DND-41 (cell line): Measurements from ENCODE around the gene KIF25.

ENCODE experiments used
- ATAC-seq: fragments of 200-7000 bp; cut with Tn5 transposase; 3 replicates; pipeline ENCODE4 v1.9.1; 2021; ENCODE audit warnings: low read depth; ENCODE audit not compliant: insufficient read depth
- DNase-seq: peaks from one replicate; pipeline ENCODE4 v3.0.0-alpha.2; 2020
- H2AFZ ChIP-seq: 2 replicates; pipeline ENCODE4 v1.6.0; 2012; ENCODE audit warnings: low read depth, low read length
- H3K27ac ChIP-seq: 2 replicates; pipeline ENCODE4 v1.5.1; 2012; ENCODE audit warnings: low read length, inconsistent platforms
- H3K27me3 ChIP-seq: fragments of 200-600 bp; sonication (generic); 2 replicates; pipeline ENCODE4 v1.6.0; 2012; ENCODE audit warnings: low read length, mild to moderate bottlenecking, inconsistent platforms; ENCODE audit not compliant: insufficient read depth, poor library complexity
- H3K36me3 ChIP-seq: 2 replicates; pipeline ENCODE4 v1.5.1; 2012; ENCODE audit warnings: low read length, inconsistent platforms; ENCODE audit not compliant: insufficient read depth
- H3K4me1 ChIP-seq: 2 replicates; pipeline ENCODE4 v1.5.1; 2012; ENCODE audit warnings: mild to moderate bottlenecking, low read length; ENCODE audit not compliant: insufficient read depth
- H3K4me2 ChIP-seq: 2 replicates; pipeline ENCODE4 v1.6.0; 2012; ENCODE audit warnings: mild to moderate bottlenecking, moderate library complexity, low read length, inconsistent platforms; ENCODE audit not compliant: insufficient read depth
- H3K4me3 ChIP-seq, 2 experiments: fragments of 200-600 bp in 1 of 2; shearing (Covaris generic) in 1 of 2; 2 replicates each; pipeline ENCODE4 v1.5.1; 2012 to 2016; ENCODE audit warnings: inconsistent platforms in 2 of 2, low read length in 2 of 2, mild to moderate bottlenecking in 2 of 2, low read depth in 1 of 2, moderate library complexity in 1 of 2
- H3K79me2 ChIP-seq: 2 replicates; pipeline ENCODE4 v1.6.0; 2012; ENCODE audit warnings: low read length, inconsistent platforms; ENCODE audit not compliant: insufficient read depth
- H3K9ac ChIP-seq: 2 replicates; pipeline ENCODE4 v1.6.0; 2012; ENCODE audit warnings: low read depth, mild to moderate bottlenecking, inconsistent platforms, low read length, moderate library complexity
- H3K9me3 ChIP-seq: 2 replicates; pipeline ENCODE4 v1.5.1; 2012; ENCODE audit warnings: low read length, moderate library complexity, mild to moderate bottlenecking, inconsistent platforms; ENCODE audit not compliant: insufficient read depth, severe bottlenecking
- H4K20me1 ChIP-seq: 2 replicates; pipeline ENCODE4 v1.6.0; 2012; ENCODE audit warnings: low read length; ENCODE audit not compliant: insufficient read depth
- EZH2 ChIP-seq: IDR thresholded peaks from 3 replicates; pipeline ENCODE4 v1.6.1; 2012; ENCODE audit warnings: borderline replicate concordance, low read depth, mild to moderate bottlenecking, moderate library complexity, low read length, inconsistent platforms; ENCODE audit not compliant: severe bottlenecking
- TF ChIP-seq, protein P1 (sequence below): IDR thresholded peaks from 2 replicates; pipeline ENCODE4 v1.5.1; 2012; ENCODE audit warnings: borderline replicate concordance, low read length, moderate library complexity, mild to moderate bottlenecking; ENCODE audit not compliant: poor library complexity, severe bottlenecking; ENCODE audit errors: extremely low read depth

KIF25 gene

DNA sequence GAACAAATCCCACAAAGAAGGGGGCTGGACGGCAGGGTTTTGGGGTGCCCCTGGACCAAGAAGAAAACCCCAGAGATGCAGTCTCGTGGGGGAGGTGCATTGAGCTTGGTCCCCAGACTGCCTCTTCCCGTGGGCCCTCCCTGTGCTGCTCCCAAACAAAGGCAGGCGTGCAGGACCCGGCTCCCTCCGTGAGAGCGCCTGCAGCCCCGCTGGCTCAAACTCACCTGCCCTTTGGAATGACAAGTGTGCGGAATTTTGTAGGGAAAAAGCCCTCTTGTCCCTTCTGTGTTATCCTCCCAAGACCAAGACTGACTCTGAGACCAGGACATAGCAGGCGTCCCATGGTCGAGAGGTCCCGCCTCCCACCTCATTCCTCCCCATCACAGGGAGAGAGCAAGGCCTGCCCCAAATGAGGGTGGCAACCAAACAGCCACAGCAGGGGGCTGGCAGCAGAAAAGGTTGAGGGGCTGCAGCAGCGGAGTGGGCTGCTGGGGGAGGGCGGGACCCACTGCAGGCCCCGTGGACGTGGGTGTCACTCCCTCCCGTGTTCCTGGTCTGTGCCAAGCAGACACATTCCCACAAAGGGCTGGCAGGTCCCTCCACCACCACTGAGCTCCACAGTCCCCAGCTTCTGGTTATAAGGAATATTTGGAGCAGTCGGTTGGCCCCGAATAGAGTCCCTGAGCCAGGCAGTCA lies 87.1 kb downstream of the KIF25 start:
- ATAC-seq (no peak), DNase-seq (no peak)
- no peaks in the 10 kb centered on the region for H3K27me3 ChIP-seq
- H3K36me3 ChIP-seq = no peaks in the 10 kb centered on the region
- TF ChIP-seq, protein P1, sequence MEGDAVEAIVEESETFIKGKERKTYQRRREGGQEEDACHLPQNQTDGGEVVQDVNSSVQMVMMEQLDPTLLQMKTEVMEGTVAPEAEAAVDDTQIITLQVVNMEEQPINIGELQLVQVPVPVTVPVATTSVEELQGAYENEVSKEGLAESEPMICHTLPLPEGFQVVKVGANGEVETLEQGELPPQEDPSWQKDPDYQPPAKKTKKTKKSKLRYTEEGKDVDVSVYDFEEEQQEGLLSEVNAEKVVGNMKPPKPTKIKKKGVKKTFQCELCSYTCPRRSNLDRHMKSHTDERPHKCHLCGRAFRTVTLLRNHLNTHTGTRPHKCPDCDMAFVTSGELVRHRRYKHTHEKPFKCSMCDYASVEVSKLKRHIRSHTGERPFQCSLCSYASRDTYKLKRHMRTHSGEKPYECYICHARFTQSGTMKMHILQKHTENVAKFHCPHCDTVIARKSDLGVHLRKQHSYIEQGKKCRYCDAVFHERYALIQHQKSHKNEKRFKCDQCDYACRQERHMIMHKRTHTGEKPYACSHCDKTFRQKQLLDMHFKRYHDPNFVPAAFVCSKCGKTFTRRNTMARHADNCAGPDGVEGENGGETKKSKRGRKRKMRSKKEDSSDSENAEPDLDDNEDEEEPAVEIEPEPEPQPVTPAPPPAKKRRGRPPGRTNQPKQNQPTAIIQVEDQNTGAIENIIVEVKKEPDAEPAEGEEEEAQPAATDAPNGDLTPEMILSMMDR = no peak
- no peak for TF ChIP-seq EZH2
- H3K27ac ChIP-seq = no peak overlapping the region
- H3K4me1 ChIP-seq = no peaks in the 10 kb centered on the region
- no peak overlapping the region for H3K4me3 ChIP-seq
- H4K20me1 ChIP-seq = no peaks in the 10 kb centered on the region
- no peak overlapping the region for H2AFZ ChIP-seq
- H3K79me2 ChIP-seq = no peaks in the 10 kb centered on the region
- no peak overlapping the region for H3K4me2 ChIP-seq
- H3K9me3 ChIP-seq = peaks cover 2% of the 10 kb centered on the region
- H3K9ac ChIP-seq = no peak overlapping the region

DNA sequence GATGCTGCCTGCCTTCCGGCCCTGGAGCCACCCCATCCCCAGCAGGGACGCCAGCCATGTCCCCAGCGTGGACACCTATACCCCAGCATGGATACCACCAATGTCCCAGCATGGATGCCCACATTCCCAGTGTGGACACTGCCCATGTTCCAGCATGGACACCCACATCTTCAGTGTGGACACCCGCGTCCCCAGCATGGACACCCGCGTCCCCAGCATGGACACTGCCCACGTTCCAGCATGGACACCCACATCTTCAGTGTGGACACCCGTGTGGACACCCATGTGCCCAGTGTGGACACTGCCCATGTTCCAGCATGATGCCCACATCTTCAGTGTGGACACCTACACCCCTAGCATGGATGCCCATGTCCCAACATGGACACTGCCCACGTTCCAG lies 88.6 kb downstream of the KIF25 start:
- TF ChIP-seq, protein P1 = no peak
- TF ChIP-seq EZH2 = no peak
- H3K4me1 ChIP-seq = no peaks in the 10 kb centered on the region
- no peak overlapping the region for H2AFZ ChIP-seq
- no peak for DNase-seq
- H3K36me3 ChIP-seq = no peaks in the 10 kb centered on the region
- no peak for ATAC-seq
- no peak overlapping the region for H3K9ac ChIP-seq
- no peaks in the 10 kb centered on the region for H3K9me3 ChIP-seq
- H3K4me3 ChIP-seq = no peak overlapping the region
- no peaks in the 10 kb centered on the region for H3K27me3 ChIP-seq
- H4K20me1 ChIP-seq = no peaks in the 10 kb centered on the region
- H3K27ac ChIP-seq = no peak overlapping the region
- H3K79me2 ChIP-seq = no peaks in the 10 kb centered on the region
- no peak overlapping the region for H3K4me2 ChIP-seq

DNA sequence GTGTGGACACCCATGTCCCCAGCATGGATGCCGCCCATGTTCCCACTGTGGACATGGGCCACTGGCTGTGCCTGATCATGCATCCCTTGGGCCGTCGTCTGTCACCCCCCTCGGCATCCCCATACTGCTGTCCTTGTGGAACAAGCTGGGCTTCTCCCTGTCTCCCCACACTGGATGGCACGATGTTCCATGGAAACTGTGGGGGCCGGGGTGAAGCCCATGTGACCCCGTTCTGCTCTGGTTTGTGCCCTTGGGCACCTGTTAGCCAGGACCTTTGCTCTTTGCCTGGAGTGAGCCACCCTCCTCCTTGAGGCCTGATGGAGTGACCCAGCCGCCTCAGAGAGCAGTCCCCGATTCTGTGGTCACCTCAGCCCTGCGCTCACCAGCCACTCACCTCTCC lies 89.1 kb downstream of the KIF25 start:
- Histone ChIP-seq H3K9me3 (no peaks in the 10 kb centered on the region), H2AFZ (no peak overlapping the region), H4K20me1 (no peaks in the 10 kb centered on the region), H3K4me2 (no peak overlapping the region), H3K9ac (no peak overlapping the region), H3K27ac (no peak overlapping the region), H3K36me3 (no peaks in the 10 kb centered on the region), H3K4me3 (no peak overlapping the region), H3K4me1 (no peaks in the 10 kb centered on the region), H3K79me2 (no peaks in the 10 kb centered on the region), H3K27me3 (no peaks in the 10 kb centered on the region)
- DNase-seq = no peak
- TF ChIP-seq, protein P1 = no peak
- no peak for TF ChIP-seq EZH2
- no peak for ATAC-seq

DNA sequence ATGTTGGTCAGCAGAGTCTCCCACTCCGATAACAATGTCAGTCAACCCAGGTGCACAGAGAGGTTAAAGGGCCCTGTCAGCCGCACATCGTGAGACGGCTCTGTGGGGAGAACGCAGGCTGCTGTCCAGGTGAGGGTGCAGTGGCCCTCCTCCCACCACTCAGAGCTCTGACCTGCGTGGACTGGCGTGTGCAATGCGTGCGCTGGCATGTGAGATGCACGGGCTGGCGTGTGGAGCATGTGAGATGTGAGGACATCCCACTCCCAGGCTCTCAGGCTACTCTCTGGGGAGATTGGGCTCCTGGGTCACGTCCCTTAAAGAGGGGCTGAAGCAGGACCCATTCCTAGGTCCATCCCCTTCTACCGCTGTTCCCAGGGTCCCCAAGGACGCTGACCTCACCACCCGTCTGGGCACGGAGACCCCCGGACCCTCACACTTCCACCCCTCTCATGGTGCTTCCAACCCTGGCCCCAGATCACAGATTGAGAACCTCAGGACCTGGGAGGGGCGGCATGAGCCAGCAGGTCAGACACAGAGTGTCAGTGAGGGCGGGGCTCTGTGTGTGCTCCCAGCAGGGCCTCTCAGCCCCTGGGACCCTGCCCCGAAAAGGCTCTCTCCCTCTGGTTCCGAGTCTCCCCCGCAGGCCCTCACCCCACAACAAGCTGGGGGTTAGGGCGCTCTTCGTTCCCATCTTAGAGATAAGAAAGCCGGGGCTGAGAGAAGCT lies 90.1 kb downstream of the KIF25 start:
- TF ChIP-seq EZH2 = no peak
- TF ChIP-seq, protein P1 = no peak
- H3K4me2 ChIP-seq = no peak overlapping the region

More for the DNA sequence above, 90.1 kb downstream of the KIF25 start:
- Histone ChIP-seq H2AFZ (no peak overlapping the region), H3K9ac (no peak overlapping the region), H3K27me3 (no peaks in the 10 kb centered on the region), H4K20me1 (no peaks in the 10 kb centered on the region), H3K4me3 (no peak overlapping the region), H3K4me1 (no peaks in the 10 kb centered on the region), H3K9me3 (peaks cover 7% of the 10 kb centered on the region), H3K36me3 (no peaks in the 10 kb centered on the region), H3K27ac (no peak overlapping the region), H3K79me2 (no peaks in the 10 kb centered on the region)
- ATAC-seq (no peak), DNase-seq (no peak)
